HCT116 (cell line): ENCODE results near the gene GLTP. TPM values are rescaled to one million over a fixed set of nuclear protein-coding genes. Genes with fewer than 3 reads are reported as not detected.

Experiments used
- ATAC-seq: fragments of 200-7000 bp; cut with Tn5 transposase; 2 replicates; pipeline ENCODE4 v1.9.1; 2020; ENCODE audit warnings: mild to moderate bottlenecking, moderate library complexity
- BruUV-seq: library from RNA; stranded (reverse); fragments of 400-500 nt; replicated peaks from 2 replicates; lab custom pipeline; 2021; lab: Mats Ljungman, UMichigan
- CTCF ChIA-PET: fragments of 300-600 bp; sonication (Branson Sonifier 250); formaldehyde crosslinking; loops from one replicate; lab custom pipeline; 2021; ENCODE audit warnings: antibody characterized with exemption; lab: Charles Lee
- POLR2A ChIA-PET: fragments of 300-600, 350-600 bp; sonication (Branson Sonifier 250); formaldehyde crosslinking; loops from one replicate; lab custom pipeline; 2021; ENCODE audit warnings: antibody characterized with exemption; lab: Charles Lee
- RAD21 ChIA-PET, 2 experiments: fragments of 300-600 bp; sonication (Branson Sonifier 250); formaldehyde crosslinking; loops; one replicate each; lab custom pipeline; 2023; ENCODE audit warnings: low total read pairs in 2 of 2; ENCODE audit not compliant: uncharacterized antibody in 2 of 2, unreplicated experiment in 2 of 2, low non-redundant PET in 1 of 2; lab: Charles Lee
- DNase-seq: peaks from one replicate; pipeline ENCODE4 v3.0.0-alpha.2; 2010; ENCODE audit warnings: low read depth, low spot score
- H2AFZ ChIP-seq: fragments of 200-600 bp; shearing (Covaris generic), sonication (generic); 2 replicates; pipeline ENCODE4 v1.6.1; 2017; ENCODE audit warnings: low read depth, mixed run types, mixed read lengths, antibody characterized with exemption, low read length; ENCODE audit not compliant: poor library complexity, severe bottlenecking
- H3K27ac ChIP-seq: 2 replicates; pipeline ENCODE4 v1.5.1; 2012; ENCODE audit warnings: low read depth, low read length
- H3K27me3 ChIP-seq: fragments of 200-600 bp; sonication (generic); 2 replicates; pipeline ENCODE4 v1.6.1; 2016; ENCODE audit warnings: mixed run types, low read length, mixed read lengths; ENCODE audit not compliant: insufficient read depth
- H3K36me3 ChIP-seq, 2 experiments: fragments of 200-500 bp in 1 of 2; fragments of 200-600 bp in 1 of 2; sonication (Bioruptor generic) in 1 of 2; sonication (generic) in 1 of 2; 2 replicates each; pipeline versions ENCODE4 v1.5.1 to v1.6.1; 2014 to 2016; ENCODE audit warnings: low read length in 2 of 2, inconsistent platforms in 1 of 2, mixed read lengths in 1 of 2, mixed run types in 1 of 2; ENCODE audit not compliant: insufficient read depth in 2 of 2, control insufficient read depth in 1 of 2
- H3K4me1 ChIP-seq, 2 experiments: fragments of 200-600 bp in 1 of 2; sonication (generic) in 1 of 2; 2 replicates each; pipeline versions ENCODE4 v1.5.1 to v1.6.1; 2012 to 2017; ENCODE audit warnings: low read length in 2 of 2, inconsistent platforms in 1 of 2, mild to moderate bottlenecking in 1 of 2, mixed read lengths in 1 of 2, mixed run types in 1 of 2, moderate library complexity in 1 of 2; ENCODE audit not compliant: insufficient read depth in 2 of 2, control insufficient read depth in 1 of 2
- H3K4me2 ChIP-seq: fragments of 200-600 bp; sonication (generic); 2 replicates; pipeline ENCODE4 v1.6.1; 2017; ENCODE audit warnings: mixed run types, low read length, mixed read lengths
- H3K4me3 ChIP-seq, 2 experiments: fragments of 200-600 bp in 1 of 2; sonication (generic) in 1 of 2; replicated peaks in 1 of 2; 2 replicates each; pipeline ENCODE4 v1.5.1; 2011 to 2016; ENCODE audit warnings: low read length in 2 of 2, control low read depth in 1 of 2, low read depth in 1 of 2, mild to moderate bottlenecking in 1 of 2, mixed read lengths in 1 of 2, mixed run types in 1 of 2
- H3K79me2 ChIP-seq: fragments of 200-600 bp; sonication (generic); 2 replicates; pipeline ENCODE4 v1.6.1; 2017; ENCODE audit warnings: mild to moderate bottlenecking, mixed run types, low read length, moderate library complexity, mixed read lengths; ENCODE audit not compliant: insufficient read depth
- H3K9ac ChIP-seq: fragments of 200-600 bp; sonication (generic); 2 replicates; pipeline ENCODE4 v1.6.1; 2016; ENCODE audit warnings: low read length, mixed read lengths
- H3K9me2 ChIP-seq: fragments of 200-600 bp; sonication (generic), shearing (Covaris generic); 2 replicates; pipeline ENCODE4 v1.6.1; 2017; ENCODE audit warnings: mixed run types, mild to moderate bottlenecking, moderate library complexity; ENCODE audit not compliant: insufficient read depth
- H3K9me3 ChIP-seq, 2 experiments: fragments of 200-500 bp in 1 of 2; fragments of 200-600 bp in 1 of 2; sonication (Bioruptor generic) in 1 of 2; sonication (generic) in 1 of 2; 2 replicates each; pipeline ENCODE4 v1.6.1; 2014 to 2017; ENCODE audit warnings: low read length in 2 of 2, mixed read lengths in 2 of 2, inconsistent platforms in 1 of 2, low read depth in 1 of 2, mild to moderate bottlenecking in 1 of 2, mixed run types in 1 of 2, moderate library complexity in 1 of 2; ENCODE audit not compliant: control insufficient read depth in 1 of 2, insufficient read depth in 1 of 2
- H4K20me1 ChIP-seq: fragments of 200-600 bp; sonication (generic), shearing (Covaris generic); 2 replicates; pipeline ENCODE4 v1.6.1; 2017; ENCODE audit warnings: mixed run types, mild to moderate bottlenecking, moderate library complexity; ENCODE audit not compliant: insufficient read depth
- ATF3 ChIP-seq: IDR thresholded peaks from 2 replicates; pipeline ENCODE4 v1.6.1; 2012
- CEBPB ChIP-seq: IDR thresholded peaks from 2 replicates; pipeline ENCODE4 v1.6.1; 2012; ENCODE audit warnings: low read depth
- EZH2phosphoT487 ChIP-seq: fragments of 200-600 bp; IDR thresholded peaks from 2 replicates; pipeline ENCODE4 v1.6.1; 2018; ENCODE audit warnings: antibody characterized with exemption, borderline replicate concordance
- JUND ChIP-seq: IDR thresholded peaks from 2 replicates; pipeline ENCODE4 v1.6.1; 2012
- POLR2A ChIP-seq: IDR thresholded peaks from 2 replicates; pipeline ENCODE4 v1.7.0; 2011; ENCODE audit warnings: borderline replicate concordance; ENCODE audit not compliant: insufficient read depth, insufficient read length; ENCODE audit errors: extremely low read depth
- POLR2AphosphoS5 ChIP-seq: IDR thresholded peaks from 2 replicates; pipeline ENCODE4 v1.6.1; 2011; ENCODE audit warnings: mild to moderate bottlenecking, low read depth, low read length, moderate library complexity
- RAD21 ChIP-seq: IDR thresholded peaks from 2 replicates; pipeline ENCODE4 v1.6.1; 2012; ENCODE audit warnings: low read depth, mild to moderate bottlenecking
- REST ChIP-seq: IDR thresholded peaks from 2 replicates; pipeline ENCODE4 v1.6.1; 2012; ENCODE audit warnings: low read depth
- SIN3A ChIP-seq: IDR thresholded peaks from 2 replicates; pipeline ENCODE4 v1.6.1; 2012; ENCODE audit warnings: low read depth
- SRF ChIP-seq: IDR thresholded peaks from 2 replicates; pipeline ENCODE4 v1.6.1; 2012; ENCODE audit warnings: low read depth
- TCF7L2 ChIP-seq: IDR thresholded peaks from 2 replicates; pipeline ENCODE4 v1.7.0; 2011; ENCODE audit warnings: borderline replicate concordance, inconsistent platforms; ENCODE audit not compliant: insufficient read depth, insufficient read length; ENCODE audit errors: extremely low read depth
- ZBTB33 ChIP-seq: IDR thresholded peaks from 2 replicates; pipeline ENCODE4 v1.6.1; 2011; ENCODE audit warnings: mild to moderate bottlenecking, low read length, moderate library complexity; ENCODE audit not compliant: insufficient replicate concordance; ENCODE audit errors: extremely low read depth
- ZFX ChIP-seq: fragments of 450-650 bp; IDR thresholded peaks from 2 replicates; pipeline ENCODE4 v1.6.1; 2017
- intact Hi-C: fragments of 100-400 bp; cut with micrococcal nuclease; formaldehyde crosslinking; loops from 2 replicates; pipeline ENCODE4 v1.10.0; 2022
- total RNA-seq: library from RNA; stranded (reverse); gene quantifications from one replicate; pipeline ENCODE4 v1.2.1, GENCODE V29; 2021; ENCODE audit not compliant: unreplicated experiment
- TF ChIP-seq, protein P1 (sequence below): IDR thresholded peaks from 2 replicates; pipeline ENCODE4 v1.6.1; 2012

Gene GLTP
- total RNA-seq, 1 experiment from 2014 or later, result 26.6 TPM

GRCh38 chr12:109925185-109925840 is 45.0 kb upstream of the GLTP start:
- RAD21 ChIA-PET, result interaction anchor here in 1 of 2 experiments (1.1 kb wide), 1 partner anchor 72 kb away, joined by 4 read pairs; no protein-coding TSS in a partner anchor
- H3K4me2 ChIP-seq, result no peak overlapping the region
- no peaks in the 10 kb centered on the region for H3K9me3 ChIP-seq
- H3K27me3 ChIP-seq, result no peaks in the 10 kb centered on the region
- TF ChIP-seq POLR2AphosphoS5 (no peak), SIN3A (no peak), REST (no peak), SRF (no peak), POLR2A (no peak), JUND (no peak), CEBPB (no peak), TCF7L2 (no peak), ZFX (no peak), EZH2phosphoT487 (no peak), ZBTB33 (no peak), RAD21 (no peak), ATF3 (no peak)
- TF ChIP-seq, protein P1, sequence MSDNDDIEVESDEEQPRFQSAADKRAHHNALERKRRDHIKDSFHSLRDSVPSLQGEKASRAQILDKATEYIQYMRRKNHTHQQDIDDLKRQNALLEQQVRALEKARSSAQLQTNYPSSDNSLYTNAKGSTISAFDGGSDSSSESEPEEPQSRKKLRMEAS, result no peak
- TF ChIP-seq, all 23 proteins: peak for 0
- no TSS peak for BruUV-seq
- ATAC-seq, result no peak
- Histone ChIP-seq H3K36me3 (peaks cover 0 to 2% of the 10 kb centered on the region in 2 experiments; a peak in 2 of 4 replicates), H3K27ac (no peak overlapping the region), H2AFZ (no peak overlapping the region), H3K9ac (no peak overlapping the region), H3K4me3 (no peak overlapping the region), H3K4me1 (no peaks in the 10 kb centered on the region), H3K9me2 (no peaks in the 10 kb centered on the region), H3K79me2 (no peaks in the 10 kb centered on the region), H4K20me1 (no peaks in the 10 kb centered on the region)
- POLR2A ChIA-PET, result no interaction called here
- CTCF ChIA-PET, result no interaction called here
- no peak for DNase-seq
- intact Hi-C loops, result no loop called here
